Jurkat, Clone E6-1 (cell line): ENCODE measurements around the gene GLI3.

Experiments used
- DNase-seq: peaks from one replicate; pipeline ENCODE4 v3.0.0-alpha.2; 2011; ENCODE audit warnings: low read depth, low spot score
- H3K4me3 ChIP-seq: 2 replicates; pipeline ENCODE4 v1.5.1; 2011; ENCODE audit warnings: mild to moderate bottlenecking, low read length, control low read depth, moderate library complexity

The GLI3 gene

DNA sequence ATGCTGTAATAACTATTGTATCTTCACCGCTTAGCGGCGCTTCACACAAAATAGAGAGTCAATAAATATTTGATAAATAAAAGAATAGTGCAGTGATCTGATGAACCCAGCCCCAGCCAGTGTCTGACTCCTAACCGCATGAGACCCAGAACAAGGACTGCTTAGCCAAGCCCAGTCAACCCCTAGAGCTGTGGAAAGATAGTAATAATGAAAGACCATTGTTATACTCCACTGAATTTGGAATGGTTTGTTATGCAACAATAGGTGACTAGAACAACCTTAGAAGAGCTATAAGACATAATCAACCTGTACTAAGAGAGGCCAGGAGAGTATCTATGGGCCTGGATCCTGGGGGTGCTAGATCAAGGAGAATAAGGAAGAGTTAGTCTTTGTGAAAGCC lies 303.6 kb downstream of the GLI3 start:
- no peak for DNase-seq
- no peak overlapping the region for H3K4me3 ChIP-seq

DNA sequence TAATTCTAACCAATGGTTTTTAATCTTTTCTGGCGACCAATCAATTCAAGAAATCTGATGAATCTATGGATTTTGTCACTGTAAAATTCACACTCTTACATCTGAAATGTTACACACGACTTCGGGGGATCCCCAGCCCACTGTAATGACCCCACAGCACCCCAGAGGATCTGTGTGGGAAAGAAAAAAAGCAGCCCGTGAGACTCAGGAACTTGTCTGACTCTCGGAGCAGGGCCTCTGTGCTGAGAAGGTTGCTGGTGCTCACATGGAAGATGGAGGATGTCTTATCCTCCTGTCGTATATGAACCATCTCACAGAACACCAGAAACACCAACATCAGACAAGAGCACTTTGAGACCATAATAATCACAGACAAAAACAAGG lies 305.8 kb downstream of the GLI3 start:
- H3K4me3 ChIP-seq: no peak overlapping the region
- DNase-seq: no peak

DNA sequence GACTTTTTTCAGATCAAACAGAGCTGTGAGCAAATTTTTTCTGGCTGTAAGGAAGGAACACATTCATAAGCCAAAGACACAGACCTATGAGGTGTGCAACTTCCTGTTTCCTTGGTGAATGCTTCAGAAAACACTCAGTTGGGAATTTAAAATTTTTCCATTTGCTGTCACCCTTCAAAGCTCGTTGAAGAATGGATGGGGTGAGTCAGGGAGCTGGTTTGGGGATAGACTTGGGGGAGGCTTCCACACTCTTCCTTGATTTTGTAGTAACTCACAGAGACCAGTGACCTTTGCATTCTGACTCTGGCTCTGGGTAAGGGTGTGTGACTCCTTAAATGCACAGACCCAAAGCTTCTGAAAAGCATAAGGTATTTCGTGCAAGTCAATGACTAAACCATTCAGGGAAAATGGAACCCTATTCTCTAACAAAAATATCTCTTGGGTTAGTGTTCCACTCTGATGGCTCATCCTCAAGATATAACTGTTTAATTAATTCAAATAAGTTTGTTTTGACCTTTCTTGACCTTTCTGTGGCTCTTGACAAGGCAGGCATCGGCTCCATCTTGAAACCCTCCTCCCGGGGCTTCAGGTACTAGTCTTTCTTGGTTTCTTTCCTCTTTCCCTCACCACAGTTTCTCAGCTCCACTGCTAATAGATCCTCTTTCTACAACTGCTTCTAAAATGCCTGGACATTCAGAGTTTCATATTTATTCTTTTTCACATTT lies 306.3 kb downstream of the GLI3 start:
- no peak overlapping the region for H3K4me3 ChIP-seq
- DNase-seq: no peak

DNA sequence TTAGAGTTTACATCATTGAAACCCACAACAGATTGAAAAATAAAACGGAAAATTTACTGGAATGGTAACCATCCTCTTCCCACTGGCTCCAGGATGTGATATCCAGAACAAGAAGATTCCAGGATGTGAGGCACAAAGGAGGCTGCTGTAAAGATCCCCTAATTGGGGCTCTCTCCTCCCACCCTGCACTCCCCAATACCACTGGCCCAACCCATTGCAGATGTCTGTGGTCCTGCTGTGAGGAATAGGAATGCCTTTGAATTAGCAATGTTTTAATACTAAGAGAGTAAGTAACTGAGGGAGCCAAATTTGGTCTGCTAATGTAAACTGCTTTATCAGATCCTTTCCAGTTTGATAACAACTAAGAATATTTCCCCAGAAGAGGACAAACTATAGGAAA lies 308.2 kb downstream of the GLI3 start:
- H3K4me3 ChIP-seq: no peak overlapping the region
- DNase-seq: no peak

DNA sequence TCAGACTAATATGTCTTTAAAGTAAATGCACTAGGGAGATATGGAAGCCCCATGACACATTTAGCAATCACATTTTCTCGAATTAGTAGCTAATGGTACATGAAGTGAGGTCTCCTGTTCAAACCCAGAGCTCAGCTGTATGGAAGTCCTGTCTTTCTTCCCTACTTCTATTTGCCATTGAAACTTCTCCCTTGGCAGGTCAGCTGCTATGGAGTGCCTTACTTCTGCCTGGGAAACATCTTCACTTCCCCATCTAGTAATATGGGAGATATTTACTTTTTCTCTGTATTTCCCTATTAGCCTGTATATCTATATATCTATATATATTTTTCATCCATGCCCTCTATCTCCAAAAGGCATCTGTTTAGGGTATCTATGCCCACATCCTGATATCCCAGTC lies 308.8 kb downstream of the GLI3 start:
- no peak overlapping the region for H3K4me3 ChIP-seq
- no peak for DNase-seq

DNA sequence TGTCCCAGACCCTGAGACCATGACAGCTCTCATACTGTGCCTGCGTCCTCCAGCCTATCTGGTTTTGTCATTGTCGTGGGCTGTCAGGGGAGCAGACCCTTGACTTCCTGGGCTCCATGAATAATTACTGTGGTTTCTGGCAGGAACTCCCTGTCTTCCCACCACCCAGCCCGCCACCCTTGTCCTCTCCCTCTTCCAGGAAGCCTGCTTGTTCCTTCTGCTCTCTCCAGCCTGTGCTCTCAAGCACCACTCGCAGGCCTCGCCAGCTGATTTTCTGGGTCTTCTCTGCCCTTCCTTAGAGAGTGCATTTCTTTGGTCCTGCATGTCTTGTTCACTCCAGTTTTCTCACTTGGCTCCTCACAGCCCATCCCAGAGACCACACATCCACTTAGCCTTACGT lies 309.6 kb downstream of the GLI3 start:
- no peak overlapping the region for H3K4me3 ChIP-seq
- DNase-seq: no peak

DNA sequence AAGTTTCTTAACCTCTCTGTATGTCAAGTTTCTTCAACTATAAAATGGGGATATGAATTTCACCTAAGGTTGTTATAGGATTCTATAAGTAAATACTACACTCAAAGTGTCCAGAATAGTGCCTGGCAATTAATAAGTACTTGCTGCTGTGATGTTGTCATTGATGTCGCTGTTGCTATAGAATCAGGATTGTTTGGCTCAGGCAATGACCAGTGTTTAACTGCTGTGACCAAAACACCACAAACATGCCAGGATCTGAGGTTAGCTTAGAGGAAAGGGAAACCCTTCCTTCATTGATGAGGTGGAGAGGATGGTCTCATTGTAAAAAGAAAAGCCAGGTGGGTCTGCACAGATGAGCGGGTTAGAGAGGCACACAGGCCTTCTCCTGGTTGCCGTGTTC lies 311.1 kb downstream of the GLI3 start:
- no peak for DNase-seq
- no peak overlapping the region for H3K4me3 ChIP-seq

DNA sequence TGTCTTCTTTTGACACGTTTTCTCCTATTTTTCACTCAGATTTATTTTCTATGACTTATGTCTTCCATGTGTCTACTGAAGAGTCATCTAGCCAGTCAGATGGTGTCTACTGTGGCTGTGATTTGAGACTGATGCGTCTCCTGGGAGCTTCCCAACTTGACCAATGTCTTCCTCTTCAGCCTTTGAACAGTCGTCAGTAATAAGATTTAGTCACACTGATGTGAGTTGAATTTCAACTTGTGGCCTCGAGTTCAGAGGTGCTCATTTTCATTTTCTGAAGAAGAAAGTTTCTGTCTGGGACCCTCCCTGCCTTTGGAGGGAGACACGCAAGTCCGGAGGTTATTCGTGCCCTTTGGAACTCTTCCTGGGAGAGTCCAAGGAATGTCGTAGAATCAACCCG lies 312.2 kb downstream of the GLI3 start:
- DNase-seq: no peak
- no peak overlapping the region for H3K4me3 ChIP-seq

DNA sequence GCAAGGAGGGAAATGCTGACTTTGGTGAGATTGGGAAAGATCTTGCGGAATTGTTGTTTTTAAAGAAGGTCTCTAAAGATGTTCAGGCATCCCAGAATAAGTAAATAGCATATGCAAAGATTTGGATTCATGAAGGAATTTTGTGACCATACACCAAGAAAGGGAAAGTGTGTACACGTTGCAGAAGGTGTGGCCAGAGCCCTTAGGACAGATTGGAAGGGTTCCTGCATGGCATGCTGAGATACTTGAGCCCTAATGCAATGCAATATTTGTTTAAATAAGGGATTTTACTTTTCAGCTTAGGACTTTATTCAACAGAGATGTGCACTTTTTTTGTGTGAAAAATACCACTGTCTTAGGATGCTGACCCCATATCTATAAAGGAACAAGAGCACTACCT lies 314.6 kb downstream of the GLI3 start:
- DNase-seq: no peak
- H3K4me3 ChIP-seq: no peak overlapping the region

DNA sequence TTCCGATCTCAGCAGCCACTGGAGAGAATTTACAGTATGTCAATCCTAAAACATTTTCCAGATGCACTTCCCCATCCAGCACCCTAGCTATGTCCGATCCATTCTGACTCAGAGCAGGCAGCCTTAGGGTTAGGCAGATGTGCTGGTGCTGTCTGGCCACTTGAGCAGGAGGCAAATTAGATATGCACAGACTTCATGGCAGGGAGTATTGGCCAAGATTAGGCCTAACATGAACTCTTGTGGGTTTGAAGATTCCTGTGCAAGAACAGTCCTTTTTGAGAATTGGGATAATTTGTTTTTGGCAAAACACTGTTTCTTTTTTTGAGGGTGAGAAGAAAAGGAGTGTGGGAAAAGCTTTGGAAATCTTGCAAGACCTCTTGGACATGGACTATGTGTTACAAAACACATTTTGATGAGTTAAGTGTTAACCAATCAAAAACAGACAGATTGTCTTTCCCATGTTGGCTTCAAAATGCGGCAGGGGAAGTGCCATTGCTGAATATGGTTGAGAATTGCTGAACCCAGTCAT lies 315.5 kb downstream of the GLI3 start:
- no peak overlapping the region for H3K4me3 ChIP-seq
- DNase-seq: no peak

DNA sequence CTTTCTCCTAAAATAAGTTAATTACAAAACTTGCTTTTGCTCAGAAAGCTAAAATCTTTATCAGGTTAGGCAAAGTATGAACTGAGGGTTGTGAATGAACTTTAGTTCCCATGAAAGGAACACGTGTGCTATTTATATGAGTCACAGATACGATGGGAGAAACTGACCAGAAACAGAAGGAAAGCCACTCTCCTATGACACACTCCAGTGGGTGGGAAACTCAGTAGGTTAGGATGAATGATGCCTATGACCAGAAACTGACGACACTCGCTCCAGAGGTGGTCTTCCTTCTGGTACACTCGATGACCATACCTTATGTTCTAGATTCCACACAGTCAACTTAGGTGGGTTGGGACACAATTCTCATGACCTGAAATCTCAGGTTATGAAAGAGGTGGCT lies 318.4 kb downstream of the GLI3 start:
- no peak overlapping the region for H3K4me3 ChIP-seq
- no peak for DNase-seq

DNA sequence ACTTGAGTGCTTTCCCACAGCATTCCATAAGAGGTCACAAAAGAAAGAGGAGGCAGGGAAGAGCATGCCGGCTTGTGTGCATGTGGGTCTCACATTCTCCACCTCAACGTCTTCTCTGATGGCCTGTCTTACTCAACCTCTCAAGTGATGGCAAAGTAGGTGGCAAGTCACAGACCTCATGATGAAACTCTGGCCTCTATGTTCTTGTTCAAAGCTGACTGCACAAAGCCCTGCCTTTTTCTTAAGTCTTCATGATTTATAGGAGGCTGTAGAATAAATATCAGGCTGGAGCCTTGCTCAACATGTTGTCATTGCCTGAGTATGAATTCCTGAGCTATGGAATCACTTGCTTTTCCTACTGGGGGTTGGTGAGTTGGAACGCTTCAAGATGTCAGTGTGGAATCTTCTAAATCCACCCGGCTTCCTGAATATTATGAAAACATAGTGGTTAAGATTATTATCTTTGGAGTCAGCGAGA lies 320.5 kb downstream of the GLI3 start:
- no peak overlapping the region for H3K4me3 ChIP-seq
- DNase-seq: no peak

DNA sequence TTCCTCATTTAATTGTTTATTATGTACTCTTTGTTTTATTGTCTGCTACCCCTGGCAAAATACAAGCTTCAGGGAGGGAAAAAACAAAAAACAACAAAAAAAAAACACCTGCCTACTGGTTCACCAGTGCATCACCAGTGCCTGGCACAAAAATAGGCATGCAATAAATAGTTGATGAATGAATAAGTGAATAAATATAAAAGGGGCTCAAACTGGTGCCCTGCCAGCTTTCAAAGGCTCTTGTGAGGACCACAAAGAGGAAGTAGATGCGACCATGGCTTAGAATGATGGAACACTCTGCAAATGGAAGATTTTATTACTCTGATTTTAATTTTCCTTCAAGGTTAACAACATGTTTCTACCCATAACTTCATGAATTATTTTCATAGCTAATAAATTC lies 321.1 kb downstream of the GLI3 start:
- DNase-seq: no peak

DNA sequence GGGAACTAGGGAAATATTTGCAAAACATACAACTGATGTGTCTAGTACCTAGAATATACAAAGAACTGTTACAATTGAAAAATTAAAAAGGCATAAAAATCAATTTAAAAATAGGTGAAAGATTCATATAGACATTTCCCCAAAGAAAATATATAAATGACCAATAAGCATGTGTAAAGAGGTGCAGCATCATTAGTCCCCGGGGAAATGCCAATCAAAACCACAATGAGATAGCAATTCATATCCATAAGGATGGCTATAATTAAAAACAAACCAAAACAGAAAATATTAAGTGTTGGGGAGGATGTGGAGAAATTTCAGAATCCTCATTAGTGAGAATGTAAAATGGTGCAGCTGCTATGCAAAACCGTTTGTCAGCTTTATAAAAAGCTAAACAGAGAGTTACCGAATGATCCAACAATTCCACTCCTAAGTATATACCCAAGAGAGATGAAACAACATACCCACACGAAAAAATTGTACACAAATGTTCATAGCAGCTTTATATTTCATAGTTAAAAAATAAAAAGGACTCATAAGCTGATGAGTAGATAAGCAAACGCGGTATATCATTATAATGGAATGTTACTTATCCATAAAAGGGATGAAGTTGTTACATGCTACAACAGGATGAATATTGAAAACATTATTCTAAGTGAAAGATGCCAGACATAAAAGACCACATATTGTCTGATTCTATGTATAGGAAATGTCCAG lies 324.0 kb downstream of the GLI3 start:
- no peak overlapping the region for H3K4me3 ChIP-seq
- no peak for DNase-seq

More for the DNA sequence above, 321.1 kb downstream of the GLI3 start:
- H3K4me3 ChIP-seq: no peak overlapping the region

DNA sequence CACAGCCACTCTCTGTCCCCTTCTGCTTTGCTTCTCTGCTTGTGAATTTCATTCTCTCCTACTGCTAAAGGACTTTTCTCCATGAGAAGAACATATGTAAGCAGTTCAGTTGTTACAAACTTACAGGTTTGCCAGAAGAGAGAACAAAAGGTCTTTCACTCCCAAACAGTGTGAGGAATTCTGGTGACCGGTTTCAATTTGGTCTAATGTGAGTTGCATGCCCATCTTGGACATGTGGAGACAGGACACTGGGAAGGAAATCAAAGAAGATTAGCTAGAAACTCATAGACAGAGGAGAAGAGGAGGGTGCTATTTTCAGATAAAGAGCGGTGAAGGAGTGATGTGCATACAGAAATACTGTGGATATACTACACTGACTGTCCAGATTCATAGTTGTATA lies 324.6 kb downstream of the GLI3 start:
- DNase-seq: no peak
- no peak overlapping the region for H3K4me3 ChIP-seq

DNA sequence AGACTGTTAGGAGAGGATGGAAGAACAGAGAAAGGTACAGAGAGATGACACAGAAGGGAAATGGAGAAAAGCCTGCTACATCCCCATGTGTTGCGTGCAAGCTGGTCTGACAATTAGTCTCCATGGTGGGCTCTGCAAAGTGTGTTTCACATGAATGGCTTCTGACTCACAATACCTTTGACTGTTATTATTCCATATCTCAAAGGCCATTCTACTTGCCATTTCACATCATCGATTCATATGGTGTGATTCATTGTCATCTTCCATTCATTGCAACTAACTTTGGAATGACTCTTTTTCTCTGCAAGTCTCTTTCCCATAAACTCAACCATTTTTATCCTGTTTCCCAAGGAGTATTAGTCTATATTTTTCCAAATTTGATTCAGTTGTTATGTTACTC lies 325.2 kb downstream of the GLI3 start:
- no peak overlapping the region for H3K4me3 ChIP-seq
- no peak for DNase-seq
